ENCODE measurements around the gene RETREG2.
A peak's percentile ranks its signal among the peaks of the same experiment; 100 is the strongest.

RETREG2 gene

GRCh38 chr2:219177552-219178376 is at the start of gene RETREG2:
RETREG2 (plus strand) TSS chr2:219178275; CDS start chr2:219178353, 78 bp downstream.
- DNase-seq, result peak; percentile 59 to 71

GRCh38 chr2:219128396-219128795 is 49.7 kb upstream of the RETREG2 start:
- no peak for DNase-seq

GRCh38 chr2:219129589-219129988 is 48.5 kb upstream of the RETREG2 start:
- no peak for DNase-seq

- no peak for DNase-seq
Measured at GRCh38 chr2:219131327-219131726, 46.7 kb upstream of the RETREG2 start.

- DNase-seq, result no peak
Measured at GRCh38 chr2:219131744-219132143, 46.3 kb upstream of the RETREG2 start.

- DNase-seq, result no peak
Measured at GRCh38 chr2:219133976-219134375, 44.1 kb upstream of the RETREG2 start.

GRCh38 chr2:219140722-219141121 is 37.4 kb upstream of the RETREG2 start:
- no peak for DNase-seq

- DNase-seq, result no peak
Measured at GRCh38 chr2:219142329-219142728, 35.7 kb upstream of the RETREG2 start.

GRCh38 chr2:219149667-219150066 is 28.4 kb upstream of the RETREG2 start:
- DNase-seq, result no peak

GRCh38 chr2:219155054-219155644 is 22.9 kb upstream of the RETREG2 start:
- DNase-seq, result peak in 1 of 2 donors; percentile 13

- no peak for DNase-seq
Measured at GRCh38 chr2:219157396-219157795, 20.7 kb upstream of the RETREG2 start.

GRCh38 chr2:219158025-219158424 is 20.1 kb upstream of the RETREG2 start:
- no peak for DNase-seq

- DNase-seq, result no peak
Measured at GRCh38 chr2:219158586-219158985, 19.5 kb upstream of the RETREG2 start.

GRCh38 chr2:219159771-219160185 is 18.3 kb upstream of the RETREG2 start:
- DNase-seq, result no peak

GRCh38 chr2:219160186-219161017 is 17.7 kb upstream of the RETREG2 start, which contains the start of gene NHEJ1:
NHEJ1 (minus strand) TSS chr2:219160815; CDS start chr2:219158362, 2,453 bp downstream.
- peak; percentile 94 to 95 for DNase-seq

GRCh38 chr2:219161097-219161496 is 17.0 kb upstream of the RETREG2 start:
- no peak for DNase-seq

GRCh38 chr2:219163156-219163555 is 14.9 kb upstream of the RETREG2 start:
- DNase-seq, result no peak

- DNase-seq, result no peak
Measured at GRCh38 chr2:219165058-219165911, 12.8 kb upstream of the RETREG2 start.

GRCh38 chr2:219167997-219168396 is 10.1 kb upstream of the RETREG2 start:
- no peak for DNase-seq

- DNase-seq, result no peak
Measured at GRCh38 chr2:219168526-219168925, 9.5 kb upstream of the RETREG2 start.

- DNase-seq, result no peak
Measured at GRCh38 chr2:219168932-219169331, 9.1 kb upstream of the RETREG2 start.

- DNase-seq, result no peak
Measured at GRCh38 chr2:219169930-219170654, 8.0 kb upstream of the RETREG2 start, which contains the start of gene SLC23A3. SLC23A3 (minus strand) TSS chr2:219170029; CDS start chr2:219169984, 45 bp downstream.

Measured in stimulated activated CD4-positive, alpha-beta T cell treated with anti-CD3 and anti-CD28 coated beads, Interleukin-2, amount 100 ng/mL, for 48 hours (primary cell).